Motor neuron (in vitro differentiated cells): ENCODE measurements around the gene CCDC127. TPM values are rescaled to one million over a fixed set of nuclear protein-coding genes. Genes with fewer than 3 reads are reported as not detected.
"Not testable (repeated sequence)": the region's sequence is repeated elsewhere in the genome, so short reads cannot be mapped to it uniquely, and the experiment has no call there.

ENCODE experiments used
- ATAC-seq, 8 experiments: fragments of 200-7000 bp; cut with Tn5 transposase; replicated peaks in 6 of 8; 2 replicates each; pipeline ENCODE4 v1.8.0; 2021; ENCODE audit warnings: mild to moderate bottlenecking in 8 of 8, moderate library complexity in 8 of 8
- H3K27ac ChIP-seq, 2 donors: fragments of 250-450 bp; sonication (Bioruptor Pico); 2 replicates each; pipeline ENCODE4 v1.9.0; 2021; ENCODE audit warnings: antibody characterized with exemption in 2 of 2, mild to moderate bottlenecking in 2 of 2, moderate library complexity in 1 of 2
- H3K4me1 ChIP-seq, 2 donors: fragments of 250-450 bp; sonication (Bioruptor Pico); replicated peaks in 1 of 2; 2 replicates each; pipeline ENCODE4 v1.6.1; 2021; ENCODE audit warnings: antibody characterized with exemption in 2 of 2, mild to moderate bottlenecking in 2 of 2, moderate library complexity in 1 of 2
- H3K4me3 ChIP-seq, 5 donors: fragments of 250-450 bp; sonication (Bioruptor Pico); 2 replicates each; pipeline ENCODE4 v1.9.0; 2021; ENCODE audit warnings: antibody characterized with exemption in 5 of 5, mild to moderate bottlenecking in 5 of 5, moderate library complexity in 4 of 5
- WGBS, 10 experiments: fragments of 450-650 bp; shearing (Covaris generic); methylation state at CpG; one replicate each; pipeline ENCODE4 v1.0.0; 2022; 5-methylcytosine and 5-hydroxymethylcytosine counted together
- in situ Hi-C, 9 experiments: fragments of 400-800 bp; cut with MboI; loops; one replicate each; pipeline ENCODE4 v1.15.0; 2021; ENCODE audit warnings: low sequenced_read_pairs in 9 of 9, low pct_unique_long_range_greater_than_20kb in 2 of 9; ENCODE audit not compliant: unreplicated experiment in 9 of 9
- total RNA-seq, 8 experiments: library from RNA; unstranded; fragments of 300-600 nt; gene quantifications; 2 replicates each; pipeline versions ENCODE4 v1.2.3 to v1.2.4, GENCODE V29; 2022

The CCDC127 gene
- total RNA-seq, 8 experiments from 2014 or later = 5.9 to 10.8 (median 7.9) TPM

DNA sequence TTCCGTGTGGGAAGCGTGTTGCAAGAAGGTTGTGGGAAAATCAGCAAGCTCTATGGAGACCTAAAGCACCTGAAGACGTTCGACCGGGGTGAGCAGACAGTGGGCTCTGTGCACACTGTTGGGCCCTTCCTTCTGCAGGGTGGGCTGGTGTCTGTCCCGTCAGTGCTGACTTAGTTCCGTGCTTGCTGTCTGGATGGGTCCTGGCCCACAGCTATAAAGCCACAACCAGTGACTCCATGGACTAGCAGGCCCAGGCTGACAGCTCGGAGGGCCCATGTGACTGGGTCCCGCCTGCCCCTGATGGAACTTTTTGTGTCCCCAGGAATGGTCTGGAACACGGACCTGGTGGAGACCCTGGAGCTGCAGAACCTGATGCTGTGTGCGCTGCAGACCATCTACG is 33.1 kb upstream of the CCDC127 start:
- WGBS, 10 experiments = 83 to 100% (median 90%) methylated on average over 3 of the region's 12 CpGs; no CpG with 5 or more reads in 7 of the 10 experiments
- H3K4me3 ChIP-seq, H3K4me1 ChIP-seq, H3K27ac ChIP-seq, in situ Hi-C loops, ATAC-seq: not testable (repeated sequence)

DNA sequence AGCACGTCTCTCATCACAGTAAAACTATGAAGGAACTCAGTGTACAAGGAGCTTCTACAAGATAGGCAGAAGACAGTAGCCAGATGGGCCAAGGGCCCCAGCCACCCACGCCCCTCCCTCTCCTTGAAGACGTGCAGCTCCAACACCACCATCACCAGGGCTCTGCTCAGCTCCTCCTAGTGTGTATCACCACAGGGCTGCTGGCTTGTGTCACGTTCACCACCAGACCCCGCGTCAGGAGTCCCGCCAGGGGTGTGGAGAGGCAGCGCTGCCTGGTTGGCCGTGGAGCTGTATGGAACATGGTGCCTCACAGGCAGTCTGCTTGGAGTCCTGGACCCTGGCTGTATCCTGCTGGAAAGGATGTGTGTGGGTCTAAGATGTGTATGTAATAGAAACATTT is 32.4 kb upstream of the CCDC127 start:
- H3K4me1 ChIP-seq, H3K4me3 ChIP-seq, H3K27ac ChIP-seq, in situ Hi-C loops: not testable (repeated sequence)
- WGBS, 10 experiments = 86 to 100% methylated on average over 1 of the region's 9 CpGs; no CpG with 5 or more reads in 8 of the 10 experiments
- ATAC-seq = peak in 1 of 8 experiments; percentile 6

DNA sequence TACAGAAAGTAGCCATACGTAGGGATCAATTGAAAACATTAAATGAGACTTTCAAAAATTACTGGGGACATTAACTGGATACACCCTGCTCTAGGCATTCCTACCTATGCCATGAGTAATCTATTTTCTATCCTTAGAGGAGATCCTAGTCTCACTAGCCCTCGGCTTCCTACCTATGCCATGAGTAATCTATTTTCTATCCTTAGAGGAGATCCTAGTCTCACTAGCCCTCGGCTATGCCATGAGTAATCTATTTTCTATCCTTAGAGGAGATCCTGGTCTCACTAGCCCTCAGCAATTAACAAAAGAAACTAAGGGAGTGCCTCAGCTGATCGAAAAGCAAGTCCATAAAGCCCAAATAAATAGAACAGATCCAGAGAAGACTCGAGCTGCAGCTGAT is 27.8 kb upstream of the CCDC127 start:
- H3K4me1 ChIP-seq, H3K4me3 ChIP-seq, in situ Hi-C loops, ATAC-seq, H3K27ac ChIP-seq: not testable (repeated sequence)
- WGBS, 10 experiments = 81 to 100% (median 97%) methylated on average over 1 to 5 of the region's 5 CpGs; no CpG with 5 or more reads in 1 of the 10 experiments

DNA sequence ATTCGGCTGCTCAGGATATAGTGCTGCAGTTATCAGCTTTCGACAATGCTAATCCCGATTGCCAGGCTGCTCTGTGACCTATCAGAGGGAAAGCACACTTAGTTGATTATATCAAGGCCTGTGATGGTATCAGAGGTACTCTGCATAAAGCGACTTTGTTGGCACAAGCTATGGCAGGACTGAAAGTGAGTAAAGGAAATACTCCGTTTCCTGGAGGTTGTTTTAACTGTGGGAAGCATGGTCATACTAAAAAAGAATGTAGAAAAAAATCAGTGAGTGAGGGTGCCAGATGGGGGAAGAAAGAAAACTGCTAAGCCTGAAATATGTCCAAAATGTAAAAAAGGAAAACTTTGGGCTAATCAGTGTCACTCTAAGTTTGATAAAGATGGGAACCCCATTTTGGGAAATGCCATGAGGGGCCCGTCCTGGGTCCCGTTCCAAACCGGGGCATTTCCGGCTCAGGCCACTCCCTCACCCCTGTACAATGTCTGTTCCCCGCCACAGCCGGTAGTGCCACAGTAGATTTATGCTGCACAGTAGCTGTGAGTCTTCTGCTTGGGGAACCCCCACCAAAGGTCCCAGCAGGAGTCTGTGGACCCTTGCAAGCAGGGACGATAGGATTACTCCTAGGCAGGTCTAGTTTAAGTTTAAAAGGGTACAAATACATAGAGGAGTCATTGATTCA is 25.9 kb upstream of the CCDC127 start:
- ATAC-seq, H3K4me3 ChIP-seq, H3K27ac ChIP-seq, H3K4me1 ChIP-seq, in situ Hi-C loops: not testable (repeated sequence)
- 80 to 100% (median 96%) methylated on average over 1 to 9 of the region's 12 CpGs; no CpG with 5 or more reads in 1 of the 10 experiments for WGBS, 10 experiments

DNA sequence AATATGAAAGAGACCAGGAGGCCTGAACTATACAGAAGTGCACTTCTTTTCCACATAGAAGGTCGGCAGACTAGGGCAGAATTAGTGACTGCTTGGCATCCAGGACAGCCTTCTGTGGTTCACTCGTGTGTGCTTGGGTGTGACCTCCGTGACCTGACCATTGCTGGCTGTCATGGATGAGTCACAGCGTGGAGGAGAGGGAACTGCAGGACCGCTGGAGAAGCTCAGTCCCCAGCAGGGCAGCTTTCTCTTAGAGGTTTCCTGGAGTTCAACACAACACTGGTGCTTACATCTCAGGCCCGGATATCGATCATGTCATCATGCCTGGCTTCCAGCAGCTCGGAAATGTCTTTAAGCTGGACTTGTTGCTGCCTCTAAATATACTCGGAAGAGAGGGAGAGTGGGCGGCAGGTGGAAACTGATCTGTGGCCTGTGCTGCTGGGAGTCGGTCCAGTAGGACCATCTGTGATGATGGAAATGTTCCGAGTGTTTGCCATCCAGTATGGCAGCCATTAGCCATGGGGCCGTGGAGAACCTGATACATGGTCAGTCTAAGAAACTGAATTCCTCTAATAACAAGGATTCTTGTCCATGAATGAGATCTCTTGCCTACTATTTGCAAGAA is 23.2 kb upstream of the CCDC127 start:
- in situ Hi-C loops, H3K4me1 ChIP-seq, H3K4me3 ChIP-seq, H3K27ac ChIP-seq, ATAC-seq: not testable (repeated sequence)
- 87 to 100% (median 100%) methylated on average over 1 to 3 of the region's 13 CpGs; no CpG with 5 or more reads in 3 of the 10 experiments for WGBS, 10 experiments

DNA sequence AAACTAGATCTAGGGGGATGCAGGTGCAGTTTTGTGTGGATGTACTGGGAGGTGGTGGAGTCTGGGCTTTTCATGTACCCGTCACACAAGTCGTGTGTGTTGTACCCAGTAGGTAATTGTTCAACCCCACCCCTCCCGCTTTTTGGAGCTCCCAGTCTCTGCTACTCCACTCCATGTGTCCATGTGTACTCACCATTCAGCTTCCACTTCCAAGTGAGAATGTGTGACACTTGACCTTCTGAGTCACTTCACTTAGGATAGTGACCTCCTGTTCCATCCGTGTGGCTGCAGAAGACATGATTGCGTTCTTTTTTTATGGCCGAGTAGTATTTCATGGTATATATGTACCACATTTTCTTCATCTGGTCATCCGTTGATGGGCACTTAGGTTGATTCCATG is 22.6 kb upstream of the CCDC127 start:
- H3K27ac ChIP-seq, in situ Hi-C loops, H3K4me3 ChIP-seq, ATAC-seq, H3K4me1 ChIP-seq: not testable (repeated sequence)
- 93 to 100% (median 98%) methylated on average over 1 to 6 of the region's 7 CpGs; no CpG with 5 or more reads in 3 of the 10 experiments for WGBS, 10 experiments

DNA sequence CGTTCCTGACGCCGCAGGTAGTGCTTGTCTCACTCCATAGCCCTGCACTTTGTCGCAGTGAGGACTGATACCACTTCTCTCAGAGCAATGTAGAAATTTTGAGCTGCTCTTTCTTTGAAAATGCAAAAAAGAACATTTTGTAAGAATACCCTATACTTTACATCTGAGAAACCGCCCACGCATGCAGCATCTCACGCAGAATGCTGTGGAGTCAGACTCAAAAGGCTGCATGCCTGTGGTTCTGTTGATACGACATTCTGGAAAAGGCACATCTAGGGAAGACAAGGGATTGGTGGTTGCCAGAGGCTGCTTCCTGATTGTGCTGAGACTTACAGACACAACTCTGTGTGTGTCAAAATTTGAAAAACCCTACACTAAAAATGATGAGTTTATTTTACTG is 20.0 kb upstream of the CCDC127 start:
- 100% methylated on average over 1 to 4 of the region's 8 CpGs; no CpG with 5 or more reads in 6 of the 10 experiments for WGBS, 10 experiments
- ATAC-seq, H3K4me1 ChIP-seq, in situ Hi-C loops, H3K4me3 ChIP-seq, H3K27ac ChIP-seq: not testable (repeated sequence)

DNA sequence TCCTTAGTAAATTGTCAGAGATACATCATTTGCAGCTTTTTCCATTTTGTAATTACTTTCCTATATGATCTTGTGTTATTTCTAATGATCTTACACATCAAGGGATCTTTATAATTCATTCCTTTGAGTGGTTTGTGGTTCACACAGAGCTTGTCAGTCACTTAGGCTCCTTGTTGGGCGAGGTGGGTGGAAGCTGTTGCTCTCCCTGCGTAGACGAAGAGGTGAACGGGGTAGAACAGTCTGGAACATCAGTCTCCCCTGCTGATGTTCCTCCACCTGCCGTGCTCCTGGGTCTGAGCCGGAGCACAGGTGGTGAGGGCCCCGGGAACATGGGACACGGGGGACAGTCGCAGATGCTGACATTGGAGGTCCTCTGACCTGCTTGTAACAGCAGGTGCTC is 17.6 kb upstream of the CCDC127 start:
- H3K4me3 ChIP-seq, in situ Hi-C loops, H3K27ac ChIP-seq, H3K4me1 ChIP-seq, ATAC-seq: not testable (repeated sequence)
- WGBS, 10 experiments = 92 to 100% (median 93%) methylated on average over 2 to 3 of the region's 9 CpGs; no CpG with 5 or more reads in 7 of the 10 experiments

DNA sequence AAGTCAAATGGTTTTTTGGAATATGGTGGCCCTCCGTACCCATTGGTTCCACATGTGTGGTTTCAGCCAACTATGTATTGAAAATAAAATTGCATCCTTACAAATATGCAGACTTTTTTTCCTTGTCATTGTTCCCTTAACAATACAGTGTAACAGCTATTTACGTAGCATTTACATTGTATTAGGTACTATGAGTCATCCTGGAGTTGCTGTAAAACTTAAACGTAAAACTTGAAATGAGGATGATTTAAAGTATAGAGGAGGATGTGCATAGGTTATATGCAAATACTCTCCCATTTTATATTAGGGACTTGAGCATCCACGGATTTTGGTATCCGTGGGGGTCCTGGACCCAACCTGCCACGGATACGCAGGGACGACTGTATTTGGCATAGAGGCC is 16.5 kb upstream of the CCDC127 start:
- peak in 1 of 8 experiments; percentile 8 for ATAC-seq
- Histone ChIP-seq H3K4me3 (no peak overlapping the region), H3K4me1 (no peaks in the 10 kb centered on the region), H3K27ac (no peak overlapping the region)
- 71 to 100% (median 83%) methylated on average over 2 to 5 of the region's 8 CpGs; no CpG with 5 or more reads in 1 of the 10 experiments for whole genome bisulfite sequencing, 10 experiments
- in situ Hi-C loops = no loop called here

DNA sequence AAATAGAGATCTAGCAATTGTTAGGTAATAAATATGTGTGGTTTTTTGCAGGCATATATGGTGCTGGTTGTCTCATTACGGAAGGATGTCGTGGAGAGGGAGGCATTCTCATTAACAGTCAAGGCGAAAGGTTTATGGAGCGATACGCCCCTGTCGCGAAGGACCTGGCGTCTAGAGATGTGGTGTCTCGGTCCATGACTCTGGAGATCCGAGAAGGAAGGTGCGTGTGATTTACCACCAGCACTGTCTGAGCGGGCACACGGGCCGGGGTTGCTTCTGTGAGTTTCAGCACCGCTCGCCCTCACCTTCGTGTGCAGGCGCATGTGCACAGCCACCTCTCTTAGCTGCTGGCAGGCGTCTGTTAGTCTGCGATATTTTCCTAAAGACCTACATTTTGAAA is 15.5 kb upstream of the CCDC127 start:
- H3K27ac ChIP-seq, H3K4me3 ChIP-seq, ATAC-seq, H3K4me1 ChIP-seq, in situ Hi-C loops: not testable (repeated sequence)
- WGBS, 10 experiments = 89 to 100% (median 94%) methylated on average over 2 to 9 of the region's 20 CpGs; no CpG with 5 or more reads in 5 of the 10 experiments

DNA sequence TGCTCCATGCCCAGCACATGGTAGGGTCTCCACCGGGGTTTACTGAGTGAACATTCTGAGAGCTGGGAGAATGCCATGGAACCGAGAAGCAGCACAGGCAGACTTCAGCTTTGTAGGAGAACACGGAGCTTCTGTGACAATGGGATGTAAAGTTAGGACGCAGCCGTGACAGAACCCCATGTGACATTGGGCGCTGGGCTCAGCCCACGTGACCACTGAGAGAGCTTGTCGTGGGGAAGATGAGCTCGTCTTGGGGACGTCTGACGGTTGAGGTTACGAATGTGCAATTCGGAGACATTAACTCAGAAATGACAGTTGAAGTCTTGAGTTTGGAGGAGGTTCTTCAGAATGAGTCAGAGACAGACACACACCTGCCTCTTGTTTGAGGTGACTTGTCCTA is 13.7 kb upstream of the CCDC127 start:
- 89 to 100% (median 95%) methylated on average over 1 to 5 of the region's 13 CpGs; no CpG with 5 or more reads in 4 of the 10 experiments for WGBS, 10 experiments
- ATAC-seq = no peak
- H3K27ac ChIP-seq = no peak overlapping the region
- no peaks in the 10 kb centered on the region for H3K4me1 ChIP-seq
- in situ Hi-C loops = no loop called here
- H3K4me3 ChIP-seq = no peak overlapping the region

DNA sequence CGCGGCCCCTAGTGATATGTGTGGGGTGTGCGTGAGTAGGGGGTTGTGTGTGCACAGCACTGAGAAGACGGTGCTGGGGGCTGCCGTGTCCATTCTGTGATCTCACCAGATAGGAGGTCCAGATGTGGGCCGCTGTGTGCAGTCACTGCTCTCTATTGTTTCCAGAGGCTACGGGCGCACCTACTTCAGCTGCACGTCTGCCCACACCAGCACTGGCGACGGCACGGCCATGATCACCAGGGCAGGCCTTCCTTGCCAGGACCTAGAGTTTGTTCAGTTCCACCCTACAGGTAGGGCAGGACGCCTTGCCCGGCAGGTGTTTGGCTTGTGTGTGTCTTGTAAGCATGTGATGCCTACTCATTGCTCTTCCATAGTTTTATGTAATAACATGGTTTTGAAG is 12.8 kb upstream of the CCDC127 start:
- H3K4me3 ChIP-seq = no peak overlapping the region
- H3K27ac ChIP-seq = no peak overlapping the region
- 100% methylated on average over 1 to 2 of the region's 14 CpGs; no CpG with 5 or more reads in 8 of the 10 experiments for WGBS, 10 experiments
- H3K4me1 ChIP-seq = no peaks in the 10 kb centered on the region
- in situ Hi-C loops = no loop called here
- ATAC-seq = no peak

DNA sequence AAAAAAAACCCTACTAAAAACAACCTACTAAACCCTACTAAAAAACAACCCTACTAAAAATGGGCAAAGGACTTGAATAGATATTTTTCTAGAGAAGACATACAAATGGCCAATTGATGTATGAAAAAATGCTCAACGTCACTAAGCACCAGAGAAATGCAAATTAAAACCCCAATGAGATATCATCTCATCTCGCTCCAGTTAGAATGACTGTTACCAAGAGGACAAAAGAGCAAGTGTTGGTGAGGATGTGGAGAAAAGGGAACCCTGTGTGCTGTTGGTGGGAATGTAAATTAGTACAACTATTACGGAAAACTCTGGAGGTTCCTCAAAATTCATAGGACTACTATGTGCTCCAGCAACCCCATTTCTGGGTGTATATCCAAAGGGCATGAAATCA is 10.9 kb upstream of the CCDC127 start:
- no peak overlapping the region for H3K4me3 ChIP-seq

More for the DNA sequence above, 10.9 kb upstream of the CCDC127 start:
- 40 to 100% (median 79%) methylated on average over 1 to 3 of the region's 3 CpGs; no CpG with 5 or more reads in 1 of the 10 experiments for WGBS, 10 experiments
- no peak for ATAC-seq
- H3K27ac ChIP-seq = no peak overlapping the region
- in situ Hi-C loops = no loop called here
- no peaks in the 10 kb centered on the region for H3K4me1 ChIP-seq
